ENCODE results near the gene TEX52. TPM values are rescaled to one million over a fixed set of nuclear protein-coding genes. Genes with fewer than 3 reads are reported as not detected.

The TEX52 gene
- total and polyA plus RNA-seq, 2 of the 13 experiments (the other 11 are each of a cell fraction or from before 2014, with no cell fraction given): 0.05 TPM; not detected in 1

- H3K4me3 ChIP-seq (replicated peaks in 1 of 3; ENCODE audit: insufficient read depth in 1 of 3, low read depth in 2 of 3, low read length in 3 of 3): no peak overlapping the region
- CTCF ChIA-PET (ENCODE audit: low intra/inter-chr PET ratio, low total read pairs): interaction anchor here (1.7 kb wide), 1 partner anchor 100 kb away, joined by 6 read pairs; no protein-coding TSS in a partner anchor
- POLR2A ChIA-PET: no interaction called here
- in situ Hi-C loops (cut with HindIII; ENCODE audit: extremely low pct_ligation_motif_present, low pct_unique_long_range_greater_than_20kb): loop anchor here (5.0 kb wide), 1 partner anchor 103 kb away; no protein-coding TSS in a partner anchor
- H3K27me3 ChIP-seq (ENCODE audit: control insufficient read depth in 1 of 2, insufficient read depth in 2 of 2, low read length in 2 of 2): no peaks in the 10 kb centered on the region; a peak in 1 of 5 replicates
- no peaks in the 10 kb centered on the region for H3K79me2 ChIP-seq (ENCODE audit: insufficient read depth, low read length)
- ATAC-seq (no peak), DNase-seq (ENCODE audit: low spot score) (no peak), FAIRE-seq (no peak)
- intact Hi-C loops (cut with micrococcal nuclease; ENCODE audit: unreplicated experiment): loop anchor here (5.0 kb wide), 2 partner anchors 43 to 118 kb away; no protein-coding TSS in a partner anchor
- H3K9ac ChIP-seq (ENCODE audit: insufficient read depth, low read depth, low read length): no peak overlapping the region
- TF ChIP-seq ZNF775 (CRISPR knock-in tag; IDR thresholded peaks at IDR 0.05; ENCODE audit: borderline replicate concordance) (no peak), RFX5 (IDR thresholded peaks at IDR 0.05; ENCODE audit: low read depth, low read length) (no peak), HOMEZ (CRISPR knock-in tag; IDR thresholded peaks at IDR 0.05; ENCODE audit: low read depth) (no peak), ZNF160 (CRISPR knock-in tag; IDR thresholded peaks at IDR 0.05) (no peak)
- peaks cover 38% of the 10 kb centered on the region for H3K4me1 ChIP-seq (ENCODE audit: insufficient read depth, low read length)
- no peak overlapping the region for H3K4me2 ChIP-seq (ENCODE audit: low read depth, low read length)
- H3K27ac ChIP-seq (ENCODE audit: extremely low read length, insufficient read depth, low read length): no peak overlapping the region
- WGBS (ENCODE audit: low lambda C conversion rate): 83% methylated on average over 9 of the region's 9 CpGs
- no peak overlapping the region for H2AFZ ChIP-seq (ENCODE audit: low read length)
- peaks cover 3 to 4% of the 10 kb centered on the region in 2 experiments; a peak in 2 of 5 replicates for H3K36me3 ChIP-seq (replicated peaks in 1 of 2; ENCODE audit: control insufficient read depth in 1 of 2, insufficient read depth in 2 of 2, low read length in 2 of 2)
- H3K9me3 ChIP-seq (ENCODE audit: low read length): no peaks in the 10 kb centered on the region
- no TSS peak for BruUV-seq (replicated peaks)
- no peaks in the 10 kb centered on the region for H4K20me1 ChIP-seq (ENCODE audit: insufficient read depth, low read length)
These were observed 12.1 kb downstream of the TEX52 start for GRCh38 chr12:2844786-2845185.

- no peaks in the 10 kb centered on the region for H4K20me1 ChIP-seq (ENCODE audit: insufficient read depth, low read length)
- intact Hi-C loops (cut with micrococcal nuclease; ENCODE audit: unreplicated experiment) (no loop called here), in situ Hi-C loops (cut with HindIII; ENCODE audit: extremely low pct_ligation_motif_present, low pct_unique_long_range_greater_than_20kb) (no loop called here)
- H3K4me1 ChIP-seq (ENCODE audit: insufficient read depth, low read length): peaks cover 20% of the 10 kb centered on the region
- no peak overlapping the region for H3K9ac ChIP-seq (ENCODE audit: insufficient read depth, low read depth, low read length)
- no peaks in the 10 kb centered on the region for H3K79me2 ChIP-seq (ENCODE audit: insufficient read depth, low read length)
- no peak overlapping the region for H3K27ac ChIP-seq (ENCODE audit: extremely low read length, insufficient read depth, low read length)
- whole genome bisulfite sequencing (ENCODE audit: low lambda C conversion rate): 97% methylated on average over 5 of the region's 5 CpGs
- CTCF ChIA-PET (ENCODE audit: low intra/inter-chr PET ratio, low total read pairs): no interaction called here
- FAIRE-seq (no peak), ATAC-seq (no peak), DNase-seq (ENCODE audit: low spot score) (no peak)
- TF ChIP-seq ZNF275 (CRISPR knock-in tag; IDR thresholded peaks at IDR 0.05; ENCODE audit: borderline replicate concordance): no peak
- no peak for TF ChIP-seq ZNF10 (CRISPR knock-in tag; IDR thresholded peaks at IDR 0.05; ENCODE audit: borderline replicate concordance, low read depth)
- no peaks in the 10 kb centered on the region; a peak in 1 of 5 replicates for H3K27me3 ChIP-seq (ENCODE audit: control insufficient read depth in 1 of 2, insufficient read depth in 2 of 2, low read length in 2 of 2)
- BruUV-seq (replicated peaks): no TSS peak
- H3K36me3 ChIP-seq (replicated peaks in 1 of 2; ENCODE audit: control insufficient read depth in 1 of 2, insufficient read depth in 2 of 2, low read length in 2 of 2): peaks cover 3 to 4% of the 10 kb centered on the region in 2 experiments; a peak in 3 of 5 replicates
- H3K9me3 ChIP-seq (ENCODE audit: low read length): no peaks in the 10 kb centered on the region
- POLR2A ChIA-PET: no interaction called here
- no peak overlapping the region for H3K4me3 ChIP-seq (replicated peaks in 1 of 3; ENCODE audit: insufficient read depth in 1 of 3, low read depth in 2 of 3, low read length in 3 of 3)
- no peak overlapping the region for H2AFZ ChIP-seq (ENCODE audit: low read length)
- no peak overlapping the region for H3K4me2 ChIP-seq (ENCODE audit: low read depth, low read length)
These were observed 13.9 kb downstream of the TEX52 start for GRCh38 chr12:2842948-2843347.

Measured in HepG2 (cell line).